Smooth muscle cell of the brain vasculature (primary cell): Measurements from ENCODE around the gene CEP295NL.
A peak's percentile ranks its signal among the peaks of the same experiment; 100 is the strongest.
"Not testable (repeated sequence)": the region's sequence is repeated elsewhere in the genome, so short reads cannot be mapped to it uniquely, and the experiment has no call there.

ENCODE experiments used
- DNase-seq: peaks from one replicate; pipeline ENCODE4 v3.0.0-alpha.2; 2012; ENCODE audit warnings: low read depth, low spot score

Gene CEP295NL

DNA sequence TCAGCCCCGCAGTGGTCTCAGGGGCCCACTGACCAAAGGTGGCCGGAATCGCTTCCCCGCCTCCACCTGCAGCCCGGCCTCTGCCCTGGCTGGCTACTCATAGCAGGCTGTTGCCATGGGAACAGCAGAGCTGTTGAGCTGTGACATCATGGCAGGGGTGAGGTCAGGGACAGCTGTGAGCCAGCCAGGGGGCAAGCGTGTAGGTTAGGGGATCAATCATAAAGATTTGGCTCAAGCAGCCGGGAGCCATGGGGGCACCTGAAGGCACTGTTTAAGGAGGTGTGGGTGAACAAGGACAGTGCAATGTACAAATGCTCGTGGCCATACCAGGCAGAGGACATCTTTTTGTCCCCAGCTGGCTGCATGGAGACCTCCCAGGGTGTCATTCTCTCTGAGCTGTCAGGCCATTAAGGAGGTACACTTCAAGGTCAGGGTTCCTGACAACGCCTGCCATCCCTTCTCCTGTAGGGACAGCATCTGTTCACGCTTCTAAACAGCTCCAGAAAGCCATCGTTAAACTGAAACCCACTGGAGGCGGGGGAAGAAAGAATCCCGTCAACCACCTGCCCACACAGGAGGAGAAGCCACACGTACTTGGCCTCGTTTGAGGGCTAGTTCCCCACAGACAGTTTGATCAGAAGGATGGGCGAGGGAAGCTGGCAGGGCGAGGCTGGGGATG lies at the start of gene CEP295NL:
CEP295NL (minus strand) TSS at position 101 of the 679 bp plus-strand sequence. CDS start 1,373 bp downstream, outside the sequence.
- no peak for DNase-seq

DNA sequence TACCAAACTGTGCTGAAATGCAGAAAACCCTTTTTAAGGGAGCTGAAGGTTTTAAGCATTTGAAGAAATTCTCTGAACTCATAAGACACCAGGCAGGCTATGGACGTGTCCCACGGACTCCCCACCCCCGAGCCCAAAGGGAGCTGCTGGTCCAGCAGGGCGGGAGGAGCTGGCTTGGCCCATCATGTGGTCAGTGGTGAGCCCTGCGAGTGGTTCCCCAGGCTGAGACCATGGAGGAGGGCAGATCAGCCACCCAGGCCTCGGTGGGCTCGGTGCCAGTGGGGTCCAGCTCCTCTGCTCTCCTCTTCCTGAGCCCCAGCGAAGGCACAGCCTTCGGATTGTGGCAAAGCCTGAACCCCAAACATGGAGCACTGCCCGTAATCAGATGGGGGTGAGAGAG lies 49.7 kb upstream of the CEP295NL start:
- no peak for DNase-seq

DNA sequence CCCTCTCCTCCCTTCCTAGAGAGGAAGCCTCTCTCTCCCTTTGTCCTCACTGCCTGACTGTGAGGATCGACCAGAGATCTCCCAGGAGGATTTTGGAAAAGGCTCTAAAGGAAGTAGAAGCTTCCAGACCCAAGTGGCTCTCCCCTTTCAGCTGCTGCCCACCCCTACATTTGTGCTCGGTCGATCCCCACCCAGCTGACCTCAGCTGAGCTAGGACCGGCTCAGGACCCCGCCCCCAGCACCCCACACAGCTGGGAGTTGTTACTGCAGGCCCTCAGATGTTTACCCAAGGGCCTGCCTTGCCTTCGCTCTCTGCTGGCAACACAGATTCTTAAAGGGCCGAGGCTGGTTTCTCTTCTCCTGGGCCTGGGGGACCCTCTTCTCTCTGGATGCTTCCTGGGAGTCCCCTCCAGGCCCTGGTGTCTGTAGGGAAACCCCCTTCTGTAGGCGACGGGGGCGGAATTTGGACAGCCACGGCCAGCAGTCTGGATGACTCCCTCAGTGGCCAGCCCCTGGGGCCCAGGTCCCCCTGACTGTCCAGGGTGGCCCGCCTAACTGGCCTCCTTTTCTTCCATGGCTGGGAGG lies 49.1 kb upstream of the CEP295NL start:
- DNase-seq: no peak

- no peak for DNase-seq
These were observed 47.9 kb upstream of the CEP295NL start for GRCh38 chr17:78950870-78951269.

- no peak for DNase-seq
These were observed 44.5 kb upstream of the CEP295NL start for GRCh38 chr17:78947235-78948149.

DNA sequence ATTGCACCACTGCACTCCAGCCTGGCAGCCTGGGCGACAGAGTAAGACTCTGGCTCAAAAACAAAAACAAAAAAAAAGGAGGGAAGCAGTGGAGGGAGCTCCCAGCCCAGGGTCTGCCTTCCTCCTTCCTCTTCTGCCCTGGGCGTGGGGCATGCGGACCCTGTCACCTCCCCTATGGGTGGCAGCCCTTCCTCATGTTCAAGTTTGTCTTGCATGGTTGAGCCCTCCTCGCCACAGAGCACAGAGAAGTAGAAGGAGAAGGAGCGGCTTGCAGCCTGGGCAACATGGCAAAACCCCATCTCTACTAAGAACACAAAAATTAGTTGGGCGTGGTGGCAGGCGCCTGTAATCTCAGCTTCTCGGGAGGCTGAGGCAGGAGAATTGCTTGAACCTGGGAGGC lies 43.6 kb upstream of the CEP295NL start:
- DNase-seq: no peak

GRCh38 chr17:78946131-78946530 lies 43.1 kb upstream of the CEP295NL start:
- no peak for DNase-seq

GRCh38 chr17:78945455-78945854 lies 42.5 kb upstream of the CEP295NL start:
- not testable (repeated sequence) for DNase-seq

- DNase-seq: no peak
These were observed 42.0 kb upstream of the CEP295NL start for GRCh38 chr17:78944956-78945355.

GRCh38 chr17:78944026-78944425 lies 41.0 kb upstream of the CEP295NL start:
- no peak for DNase-seq

- no peak for DNase-seq
These were observed 37.7 kb upstream of the CEP295NL start for GRCh38 chr17:78940708-78941107.

DNA sequence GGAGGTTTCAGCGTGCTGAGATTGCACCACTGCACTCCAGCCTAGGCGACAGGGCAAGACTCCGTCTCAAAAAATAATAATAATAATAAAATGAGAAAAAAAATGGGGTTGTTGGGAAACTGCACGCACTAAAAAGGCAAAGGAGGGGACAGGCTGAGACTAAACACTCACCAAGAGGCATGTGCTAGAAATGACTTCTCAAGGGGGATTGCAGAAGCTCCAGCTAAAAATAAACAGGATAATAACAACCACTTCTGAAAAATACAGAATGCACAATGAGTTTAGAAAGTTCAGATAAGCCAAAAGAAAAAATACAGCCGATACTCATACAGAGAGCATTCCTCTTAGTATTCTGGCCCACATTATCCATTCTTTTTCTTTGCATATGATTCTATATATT lies 37.3 kb upstream of the CEP295NL start:
- DNase-seq: no peak

DNA sequence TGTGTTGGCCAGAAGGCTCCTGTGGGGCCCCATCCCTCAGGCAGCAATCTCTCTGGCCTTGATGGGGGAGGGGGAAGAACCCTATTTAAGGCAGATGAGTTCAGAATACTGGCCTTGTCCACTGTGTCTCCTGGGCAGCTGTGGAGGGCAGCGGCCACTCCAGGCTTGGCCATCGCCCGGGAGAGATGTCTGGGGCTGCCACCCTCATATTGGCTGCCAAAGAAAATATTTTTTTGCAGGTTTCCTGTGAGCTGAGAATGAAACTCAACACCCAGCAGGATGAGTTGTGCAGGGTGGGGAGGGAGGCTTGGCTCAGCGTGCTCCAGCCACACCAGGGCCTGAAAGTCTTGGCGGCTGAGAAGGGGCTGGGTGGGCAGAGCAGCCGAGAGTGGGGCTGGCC lies 36.6 kb upstream of the CEP295NL start:
- DNase-seq: no peak

DNA sequence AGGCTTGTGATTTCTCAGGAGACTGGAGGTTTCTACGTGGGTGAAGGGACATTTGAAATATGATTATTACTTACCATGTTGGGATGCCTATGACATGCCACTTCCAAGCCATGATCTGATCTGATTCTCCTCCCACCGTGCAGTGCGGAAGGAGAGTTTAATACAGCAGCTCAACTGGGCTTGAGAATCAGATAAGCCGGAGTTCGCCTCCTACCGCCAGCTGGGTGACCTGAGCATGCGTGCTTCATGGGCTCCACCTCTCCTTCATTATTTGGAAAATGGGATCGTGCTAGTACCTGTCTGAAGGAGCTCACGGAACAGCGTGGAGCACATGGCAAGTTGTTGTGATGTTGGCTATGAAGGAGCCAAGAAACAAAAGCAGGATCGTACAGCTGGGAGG lies 34.6 kb upstream of the CEP295NL start:
- DNase-seq: no peak

DNA sequence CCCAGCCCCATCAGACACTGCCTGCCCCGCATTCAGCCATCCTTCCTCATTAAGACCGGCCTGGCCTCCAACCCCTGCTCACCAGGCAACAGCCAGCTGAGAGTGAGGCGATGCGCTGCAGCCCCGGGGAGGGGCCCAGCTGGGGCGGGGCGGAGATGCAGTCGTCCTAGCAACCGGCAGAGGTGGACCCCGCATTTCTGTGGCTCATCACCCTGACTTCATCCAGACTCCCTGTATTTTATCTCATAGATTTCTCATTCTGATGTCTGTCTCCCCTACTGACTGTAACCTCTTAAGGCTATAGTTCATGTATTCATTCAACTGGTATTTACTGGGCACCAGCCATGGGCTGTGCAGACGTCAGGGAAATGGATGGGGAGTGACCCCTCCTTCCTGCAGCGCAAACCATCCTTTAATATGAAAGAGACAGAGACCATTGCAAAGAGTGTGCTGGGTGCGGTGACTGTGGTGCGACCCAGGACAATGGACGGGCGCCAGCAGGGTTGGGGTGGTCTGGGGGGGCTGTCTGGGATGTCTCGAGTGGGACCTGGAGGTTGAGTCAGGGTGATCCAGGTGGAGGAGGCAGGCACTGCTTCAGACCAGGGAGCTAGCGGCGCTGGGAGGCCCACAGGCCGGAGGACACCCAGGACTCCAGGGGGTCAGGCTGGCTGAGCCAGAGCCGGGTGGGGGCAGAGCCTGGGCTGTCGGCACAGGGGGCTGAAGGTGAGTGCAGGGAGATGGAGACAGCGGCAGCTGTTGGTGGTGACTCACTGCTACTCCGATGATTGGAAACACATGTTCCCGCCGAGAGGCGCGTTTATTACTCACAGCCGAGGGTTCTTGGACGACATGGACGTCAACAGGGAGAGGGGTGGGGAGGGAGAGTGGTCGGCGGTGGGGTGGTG lies 32.7 kb upstream of the CEP295NL start:
- DNase-seq: peak; percentile 91

- DNase-seq: no peak
These were observed 31.8 kb upstream of the CEP295NL start for GRCh38 chr17:78934681-78935418.

GRCh38 chr17:78933959-78934568 lies 31.1 kb upstream of the CEP295NL start:
- peak; percentile 98 for DNase-seq

DNA sequence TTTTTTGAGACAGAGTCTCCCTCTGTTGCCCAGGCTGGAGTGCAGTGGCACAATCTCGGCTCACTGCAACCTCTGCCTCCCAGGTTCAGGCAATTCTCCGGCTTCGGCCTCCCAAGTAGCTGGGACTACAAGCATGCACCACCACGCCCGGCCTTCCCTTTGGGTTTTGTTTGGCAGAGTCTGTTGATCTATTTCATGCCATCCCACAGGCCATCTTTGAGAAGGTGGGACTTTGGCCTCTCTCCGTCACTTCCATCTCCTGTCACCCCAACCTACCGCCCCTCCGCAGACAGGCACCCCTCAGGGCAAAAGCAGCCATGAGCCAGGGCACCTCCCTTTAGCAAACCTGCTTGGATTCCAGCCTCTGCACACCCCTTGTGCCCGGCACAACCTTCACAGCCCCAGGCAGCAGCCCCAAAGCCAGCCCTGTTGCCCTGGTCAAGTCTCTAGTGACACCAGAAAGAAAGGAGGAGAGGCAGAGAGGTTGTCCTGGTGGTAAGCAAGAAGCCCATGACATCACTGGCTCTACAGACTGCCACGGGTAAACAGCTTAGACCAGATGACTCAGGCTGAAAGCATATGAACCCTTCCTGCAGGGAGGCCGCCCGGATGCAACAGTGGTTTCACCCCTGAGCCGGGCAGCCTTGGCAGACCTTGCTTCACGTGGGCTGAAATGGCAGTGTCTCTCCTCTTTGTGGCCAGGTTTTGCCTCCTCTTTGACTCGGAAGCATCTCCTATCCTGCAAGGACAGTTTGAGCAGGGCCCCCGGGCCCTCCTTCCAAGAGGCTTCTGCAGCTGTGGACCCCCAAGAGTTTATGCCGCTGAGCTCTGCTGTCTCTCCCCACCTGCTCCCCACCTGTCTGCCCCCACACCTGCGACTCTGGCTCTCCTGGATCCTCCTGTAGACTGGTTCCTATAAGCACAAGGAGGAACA lies 30.3 kb upstream of the CEP295NL start:
- peak; percentile 83 for DNase-seq
